Bronchus fibroblast of lung (primary cell): ENCODE results near the gene CCDC134. TPM values are rescaled to one million over a fixed set of nuclear protein-coding genes. Genes with fewer than 3 reads are reported as not detected.

ENCODE experiments used
- total RNA-seq: library from RNA; depleted of rRNA; stranded (reverse); fragments of >200 nt; gene quantifications from 2 replicates; pipeline ENCODE4 v1.2.3, GENCODE V29; 2015

The CCDC134 gene
- total RNA-seq: 8.4 and 9.5 TPM in 2 replicates

GRCh38 chr22:41800348-41801146 is at the start of gene CCDC134:
CCDC134 (plus strand) TSS chr22:41800679; CDS start chr22:41808891, 8,212 bp downstream.

DNA sequence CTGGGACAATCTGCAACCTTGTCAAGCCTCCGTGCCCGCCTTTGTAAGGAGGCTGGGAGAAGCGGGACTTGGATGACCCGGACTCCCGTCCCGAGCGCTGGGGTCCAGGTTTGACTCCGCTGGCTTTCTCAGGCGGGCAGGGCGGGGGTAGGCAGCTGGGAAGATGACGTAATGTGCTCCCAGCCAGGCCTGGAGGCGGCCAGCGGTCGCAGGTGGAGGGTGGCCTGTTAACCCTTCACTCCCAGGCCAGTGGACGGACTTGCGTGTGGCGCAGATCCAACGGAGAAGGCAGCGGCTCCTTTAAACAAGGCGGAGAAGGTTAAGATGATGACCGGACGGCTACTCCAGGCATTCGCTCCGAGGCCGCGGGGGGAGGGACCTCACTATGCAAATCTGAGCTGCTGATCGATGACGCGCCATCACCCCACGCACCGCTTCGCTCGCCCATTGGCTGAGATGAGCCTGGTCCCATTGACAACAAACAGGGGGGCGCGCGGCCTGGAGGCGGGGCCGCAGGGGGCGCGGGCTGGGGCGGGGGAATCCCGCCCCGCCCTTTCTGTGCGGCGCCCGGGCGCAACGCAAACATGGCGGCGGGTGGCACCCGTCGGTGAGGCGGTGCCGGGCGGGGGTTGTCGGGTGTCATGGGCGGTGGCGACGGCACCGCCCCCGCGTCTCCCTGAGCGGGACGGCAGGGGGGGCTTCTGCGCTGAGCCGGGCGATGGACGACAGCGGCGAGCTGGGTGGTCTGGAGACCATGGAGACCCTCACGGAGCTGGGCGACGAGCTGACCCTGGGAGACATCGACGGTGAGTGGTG is 32.3 kb downstream of the CCDC134 start, which contains the start of gene SREBF2:
Gene SREBF2, plus strand, starts transcription at position 553 of the 816 bp plus-strand sequence. Its CDS starts 166 bp downstream, at position 719.

Other genes starting within 250 kb of the CCDC134 start
- 14.1 and 15.5 TPM in 2 replicates for gene CSDC2, start 239.7 kb upstream of the CCDC134 start, total RNA-seq
- 75.3 and 78.5 TPM in 2 replicates for gene PMM1, start 210.8 kb upstream of the CCDC134 start, total RNA-seq
- gene DESI1, start 179.6 kb upstream of the CCDC134 start, total RNA-seq: 18.3 and 20.1 TPM in 2 replicates
- gene XRCC6, start 179.4 kb upstream of the CCDC134 start, total RNA-seq: 396 and 414 TPM in 2 replicates
- gene SNU13, start 111.8 kb upstream of the CCDC134 start, total RNA-seq: 144 and 149 TPM in 2 replicates
- gene MEI1, start 101.2 kb upstream of the CCDC134 start, total RNA-seq: 0.50 and 1.2 TPM in 2 replicates
- 99.9 and 103 TPM in 2 replicates for gene SREBF2, start 32.4 kb downstream of the CCDC134 start, total RNA-seq
- gene SHISA8, start 114.4 kb downstream of the CCDC134 start, total RNA-seq: not detected in 2 replicates
- gene TNFRSF13C, start 126.1 kb downstream of the CCDC134 start, total RNA-seq: under 0.01 and 0.15 TPM in 2 replicates
- 42.2 and 49.5 TPM in 2 replicates for gene CENPM, start 146.5 kb downstream of the CCDC134 start, total RNA-seq
- under 0.01 and 0.15 TPM in 2 replicates for gene SEPTIN3, start 168.8 kb downstream of the CCDC134 start, total RNA-seq
- not detected in 2 replicates for gene WBP2NL, start 198.1 kb downstream of the CCDC134 start, total RNA-seq